SU-DHL-6 (cell line): ENCODE data around the gene NSUN2.

ENCODE experiments used
- H2AFZ ChIP-seq: fragments of 200-600 bp; sonication (generic); 2 replicates; pipeline ENCODE4 v1.6.1; 2014; ENCODE audit warnings: low read depth, mild to moderate bottlenecking, moderate library complexity, mixed read lengths, antibody characterized with exemption, low read length; ENCODE audit not compliant: severe bottlenecking
- H3F3A ChIP-seq: fragments of 200-600 bp; shearing (Covaris generic); 2 replicates; pipeline ENCODE4 v1.6.0; 2016; ENCODE audit warnings: antibody characterized with exemption, mild to moderate bottlenecking; ENCODE audit not compliant: insufficient read depth
- H3K27ac ChIP-seq: fragments of 200-600 bp; sonication (generic); 2 replicates; pipeline ENCODE4 v1.5.1; 2016; ENCODE audit warnings: low read depth, mild to moderate bottlenecking, low read length, moderate library complexity, mixed read lengths
- H3K27me3 ChIP-seq: fragments of 200-600 bp; sonication (generic), shearing (Covaris generic); 2 replicates; pipeline ENCODE4 v1.6.0; 2014; ENCODE audit warnings: mild to moderate bottlenecking, low read length
- H3K36me3 ChIP-seq: fragments of 200-600 bp; sonication (generic); 2 replicates; pipeline ENCODE4 v1.6.1; 2014; ENCODE audit warnings: mild to moderate bottlenecking, low read length, mixed read lengths
- H3K4me2 ChIP-seq: fragments of 300-600, 200-600 bp; shearing (Covaris generic), sonication (generic); 2 replicates; pipeline ENCODE4 v1.6.0; 2014; ENCODE audit warnings: low read length, low read depth, mild to moderate bottlenecking; ENCODE audit not compliant: poor library complexity, severe bottlenecking
- H3K4me3 ChIP-seq: fragments of 200-600 bp; sonication (generic); 2 replicates; pipeline ENCODE4 v1.5.1; 2014; ENCODE audit warnings: antibody characterized with exemption, low read length, mild to moderate bottlenecking, mixed read lengths; ENCODE audit not compliant: insufficient read depth, poor library complexity, severe bottlenecking
- H3K79me2 ChIP-seq: fragments of 200-600 bp; sonication (generic); 2 replicates; pipeline ENCODE4 v1.6.1; 2014; ENCODE audit warnings: mild to moderate bottlenecking, low read length, moderate library complexity; ENCODE audit not compliant: insufficient read depth
- H3K9ac ChIP-seq: fragments of 200-600 bp; sonication (generic); 2 replicates; pipeline ENCODE4 v1.7.0; 2014; ENCODE audit warnings: mild to moderate bottlenecking, low read length
- H3K9me2 ChIP-seq: fragments of 200-600 bp; sonication (generic); replicated peaks from 2 replicates; pipeline ENCODE4 v1.6.1; 2014; ENCODE audit warnings: low read length; ENCODE audit not compliant: insufficient read depth
- H3K9me3 ChIP-seq: fragments of 200-600 bp; sonication (generic); 2 replicates; pipeline ENCODE4 v1.6.1; 2014; ENCODE audit warnings: low read length, mixed read lengths; ENCODE audit not compliant: insufficient read depth
- H4K20me1 ChIP-seq: fragments of 200-600 bp; sonication (generic); 2 replicates; pipeline ENCODE4 v1.6.1; 2014; ENCODE audit warnings: low read depth, mild to moderate bottlenecking, antibody characterized with exemption, low read length, moderate library complexity, mixed read lengths
- CTCF ChIP-seq: fragments of 200-600 bp; sonication (generic); IDR thresholded peaks from one replicate; pipeline ENCODE4 v1.5.1; 2017; ENCODE audit warnings: antibody characterized with exemption, mild to moderate bottlenecking, low read length, moderate library complexity; ENCODE audit not compliant: insufficient read depth, poor library complexity, severe bottlenecking
- EZH2phosphoT487 ChIP-seq: fragments of 200-600 bp; sonication (generic), shearing (Covaris generic); conservative IDR thresholded peaks from 2 replicates; pipeline ENCODE4 v1.6.1; 2018; ENCODE audit warnings: mild to moderate bottlenecking, antibody characterized with exemption, low read length, moderate library complexity, mixed read lengths

The NSUN2 gene

GRCh38 chr5:6550628-6551027 is 82.2 kb downstream of the NSUN2 start:
- no peak for TF ChIP-seq EZH2phosphoT487
- no peak for TF ChIP-seq CTCF
- Histone ChIP-seq H3K4me3 (no peak overlapping the region), H3K36me3 (no peaks in the 10 kb centered on the region), H3K27me3 (no peaks in the 10 kb centered on the region), H3K79me2 (no peaks in the 10 kb centered on the region), H3F3A (no peaks in the 10 kb centered on the region), H2AFZ (no peak overlapping the region), H3K9ac (no peak overlapping the region), H3K9me3 (no peaks in the 10 kb centered on the region), H3K9me2 (no peaks in the 10 kb centered on the region), H3K27ac (no peak overlapping the region), H3K4me2 (no peak overlapping the region), H4K20me1 (no peaks in the 10 kb centered on the region)
